HepG2 (cell line): ENCODE results near the gene GIMD1.

Experiments used
- MED1 ChIP-seq: sonication (generic); formaldehyde crosslinking; IDR thresholded peaks from 2 replicates; pipeline ENCODE4 v1.4.0; 2020; ENCODE audit warnings: missing genetic modification reagents
- PBX3 ChIP-seq: sonication (generic); formaldehyde crosslinking; IDR thresholded peaks from 2 replicates; pipeline ENCODE4 v1.8.1; 2023; ENCODE audit warnings: missing genetic modification reagents, inconsistent platforms, borderline replicate concordance
- PHF5A ChIP-seq: IDR thresholded peaks from one replicate; pipeline ENCODE4 v1.6.1; 2018; ENCODE audit warnings: low read depth, missing genetic modification reagents; ENCODE audit not compliant: unreplicated experiment
- PLRG1 ChIP-seq: fragments of 450-650 bp; conservative IDR thresholded peaks from 2 replicates; pipeline ENCODE4 v1.6.1; 2016
- POLR2A ChIP-seq, 2 experiments: IDR thresholded peaks; 2 replicates each; pipeline ENCODE4 v1.6.1; 2011; ENCODE audit warnings: low read depth in 2 of 2, low read length in 2 of 2, mild to moderate bottlenecking in 1 of 2, moderate library complexity in 1 of 2; ENCODE audit not compliant: insufficient read depth in 1 of 2
- RELA ChIP-seq: sonication (generic); formaldehyde crosslinking; IDR thresholded peaks from 2 replicates; pipeline ENCODE4 v1.4.0; 2020; ENCODE audit warnings: missing genetic modification reagents
- REXO4 ChIP-seq: sonication (generic); formaldehyde crosslinking; IDR thresholded peaks from 2 replicates; pipeline ENCODE4 v1.8.0; 2022; ENCODE audit warnings: missing genetic modification reagents, mild to moderate bottlenecking, borderline replicate concordance
- SRF ChIP-seq: IDR thresholded peaks from 2 replicates; pipeline ENCODE4 v1.6.1; 2011; ENCODE audit warnings: mild to moderate bottlenecking, low read depth, low read length, moderate library complexity
- TCF7L2 ChIP-seq: IDR thresholded peaks from 2 replicates; pipeline ENCODE4 v1.6.1; 2011; ENCODE audit warnings: mild to moderate bottlenecking, low read depth, low read length, moderate library complexity
- ZFX ChIP-seq: sonication (generic); formaldehyde crosslinking; IDR thresholded peaks from 2 replicates; pipeline ENCODE4 v1.4.0; 2020; ENCODE audit warnings: mild to moderate bottlenecking, low read depth, missing genetic modification reagents, moderate library complexity
- ZNF563 ChIP-seq: sonication (generic); formaldehyde crosslinking; IDR thresholded peaks from 2 replicates; pipeline ENCODE4 v1.8.0; 2022; ENCODE audit warnings: mild to moderate bottlenecking, moderate library complexity, missing genetic modification reagents
- TF ChIP-seq, protein P1 (sequence below): sonication (generic); formaldehyde crosslinking; IDR thresholded peaks from 2 replicates; pipeline ENCODE4 v1.5.0; 2020; ENCODE audit warnings: mild to moderate bottlenecking, missing genetic modification reagents, moderate library complexity

GRCh38 chr4:106364282-106364681 lies 4.3 kb downstream of the GIMD1 start:
- TF ChIP-seq TCF7L2 (no peak), SRF (no peak), REXO4 (no peak), ZFX (CRISPR knock-in tag) (no peak), RELA (CRISPR knock-in tag) (no peak), MED1 (no peak), ZNF563 (no peak), PBX3 (CRISPR knock-in tag) (no peak), POLR2A (IDR thresholded peaks at IDR 0.05; ENCODE audit: insufficient read depth in 1 of 2, low read depth in 2 of 2, low read length in 2 of 2) (no peak), PLRG1 (no peak), PHF5A (CRISPR knock-in tag) (no peak)
- TF ChIP-seq, protein P1, sequence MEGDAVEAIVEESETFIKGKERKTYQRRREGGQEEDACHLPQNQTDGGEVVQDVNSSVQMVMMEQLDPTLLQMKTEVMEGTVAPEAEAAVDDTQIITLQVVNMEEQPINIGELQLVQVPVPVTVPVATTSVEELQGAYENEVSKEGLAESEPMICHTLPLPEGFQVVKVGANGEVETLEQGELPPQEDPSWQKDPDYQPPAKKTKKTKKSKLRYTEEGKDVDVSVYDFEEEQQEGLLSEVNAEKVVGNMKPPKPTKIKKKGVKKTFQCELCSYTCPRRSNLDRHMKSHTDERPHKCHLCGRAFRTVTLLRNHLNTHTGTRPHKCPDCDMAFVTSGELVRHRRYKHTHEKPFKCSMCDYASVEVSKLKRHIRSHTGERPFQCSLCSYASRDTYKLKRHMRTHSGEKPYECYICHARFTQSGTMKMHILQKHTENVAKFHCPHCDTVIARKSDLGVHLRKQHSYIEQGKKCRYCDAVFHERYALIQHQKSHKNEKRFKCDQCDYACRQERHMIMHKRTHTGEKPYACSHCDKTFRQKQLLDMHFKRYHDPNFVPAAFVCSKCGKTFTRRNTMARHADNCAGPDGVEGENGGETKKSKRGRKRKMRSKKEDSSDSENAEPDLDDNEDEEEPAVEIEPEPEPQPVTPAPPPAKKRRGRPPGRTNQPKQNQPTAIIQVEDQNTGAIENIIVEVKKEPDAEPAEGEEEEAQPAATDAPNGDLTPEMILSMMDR (CRISPR knock-in tag), result no peak
